Measurements from ENCODE around the gene STPG2.

Gene STPG2

DNA sequence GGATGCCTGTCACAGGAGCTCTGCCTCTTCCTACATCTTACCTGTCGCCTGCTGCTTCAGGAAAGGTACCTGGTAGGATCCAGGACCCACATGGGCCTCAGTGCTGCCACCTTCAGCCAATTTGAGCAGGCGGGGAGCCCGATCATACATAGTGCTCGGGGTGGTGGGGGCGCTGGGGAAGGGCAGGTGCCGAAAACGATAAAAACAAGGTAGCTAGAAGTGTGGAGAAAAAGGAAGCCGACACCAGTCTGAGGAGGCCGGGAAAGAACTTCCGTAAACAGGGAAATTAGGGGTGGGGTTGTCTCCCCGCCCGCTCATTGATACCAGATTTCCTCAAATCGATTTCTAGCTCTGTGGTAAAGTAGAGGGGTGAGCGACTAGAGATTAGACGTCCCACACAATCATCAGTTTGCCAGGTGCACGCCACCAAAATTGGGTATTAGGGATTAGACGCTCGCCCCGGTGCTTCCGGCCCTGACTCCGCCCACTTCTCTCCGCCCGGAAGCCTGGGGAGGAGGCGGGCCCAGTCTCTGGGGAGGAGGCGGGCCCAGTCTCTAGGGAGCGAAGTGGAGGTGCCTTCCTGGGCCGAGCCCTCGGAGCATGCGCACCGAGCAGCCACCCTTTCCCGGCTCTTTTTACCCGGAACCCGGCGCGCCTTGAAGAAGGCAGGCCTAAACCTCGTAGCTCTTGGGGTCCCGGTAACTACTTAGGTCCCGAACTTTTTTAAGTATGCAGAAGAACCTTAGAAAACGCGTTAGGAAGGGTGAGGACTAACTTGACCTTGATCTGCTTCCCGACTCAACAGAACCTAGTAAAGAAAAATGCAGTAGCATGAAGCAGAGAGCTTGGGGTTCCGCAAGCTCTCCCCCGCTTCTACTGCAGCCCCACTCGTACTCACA, at the start of gene STPG2:
Gene STPG2, minus strand, starts transcription at position 476 of the 899 bp plus-strand sequence.
- CTCF ChIA-PET, result interaction anchor here (0.6 to 2.3 kb wide), 5 partner anchors 13 to 1262 kb away, joined by 3 to 6 read pairs (median 3); partner anchors contain the start of gene METAP1
- Mint-ChIP-seq H3K4me1 (peaks cover 27% of the 10 kb centered on the region), H3K9me3 (peaks cover 7% of the 10 kb centered on the region)

DNA sequence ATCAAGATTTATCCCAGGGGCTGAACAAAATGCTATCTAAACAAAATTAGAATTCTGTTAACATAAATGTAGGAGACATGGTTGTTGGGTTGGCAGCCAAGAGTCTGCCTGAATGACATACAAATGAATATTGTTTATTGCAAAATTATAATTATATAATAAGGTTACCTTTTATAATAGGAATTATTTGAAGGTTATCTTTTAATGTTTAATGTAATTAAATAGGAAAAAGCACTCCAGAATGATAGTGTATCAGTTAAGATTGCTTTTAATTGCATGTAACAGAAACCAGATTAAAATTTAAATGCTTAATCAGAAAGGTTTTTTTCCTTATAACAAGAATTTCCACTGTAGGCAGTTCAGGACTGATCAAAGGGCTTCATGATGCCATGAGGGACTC, 42.0 kb upstream of the STPG2 start:
- Mint-ChIP-seq H3K36me3 (no peaks in the 10 kb centered on the region), H3K4me3 (no peak overlapping the region), H3K4me1 (no peaks in the 10 kb centered on the region), H3K9me3 (no peaks in the 10 kb centered on the region), H3K27ac (no peak overlapping the region), H3K27me3 (no peaks in the 10 kb centered on the region)
- CTCF ChIA-PET, result no interaction called here
- DNase-seq, result no peak

More for the DNA sequence above, at the start of gene STPG2:
- peak; percentile 94 for DNase-seq
- Mint-ChIP-seq H3K4me3 (peak within 1 kb of the TSS; percentile 86), H3K36me3 (peaks cover 5% of the 10 kb centered on the region), H3K27ac (peak within 1 kb of the TSS; percentile 97), H3K27me3 (peaks cover 3% of the 10 kb centered on the region)

DNA sequence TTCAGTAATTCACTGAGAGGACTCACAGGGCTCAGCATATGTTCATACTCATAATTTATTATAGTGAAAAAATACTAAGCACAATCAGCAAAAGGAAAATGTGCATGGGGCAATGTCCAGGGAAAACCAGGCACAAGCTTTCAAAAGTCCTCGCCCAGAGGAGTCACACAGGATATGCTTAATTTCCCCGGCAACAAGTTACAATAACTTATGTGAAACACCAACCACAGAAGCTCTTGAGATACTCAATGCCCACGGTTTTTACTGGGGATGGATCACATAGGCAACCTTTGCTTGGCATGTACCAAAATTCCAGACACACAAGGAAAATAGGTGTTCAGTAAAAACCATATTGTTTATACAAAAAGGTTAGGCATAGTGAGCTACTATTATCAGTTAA, 38.5 kb upstream of the STPG2 start:
- Mint-ChIP-seq H3K27ac (no peak overlapping the region), H3K4me1 (no peaks in the 10 kb centered on the region), H3K4me3 (no peak overlapping the region), H3K9me3 (no peaks in the 10 kb centered on the region), H3K27me3 (peaks cover 6% of the 10 kb centered on the region), H3K36me3 (no peaks in the 10 kb centered on the region)
- DNase-seq, result no peak
- CTCF ChIA-PET, result no interaction called here

DNA sequence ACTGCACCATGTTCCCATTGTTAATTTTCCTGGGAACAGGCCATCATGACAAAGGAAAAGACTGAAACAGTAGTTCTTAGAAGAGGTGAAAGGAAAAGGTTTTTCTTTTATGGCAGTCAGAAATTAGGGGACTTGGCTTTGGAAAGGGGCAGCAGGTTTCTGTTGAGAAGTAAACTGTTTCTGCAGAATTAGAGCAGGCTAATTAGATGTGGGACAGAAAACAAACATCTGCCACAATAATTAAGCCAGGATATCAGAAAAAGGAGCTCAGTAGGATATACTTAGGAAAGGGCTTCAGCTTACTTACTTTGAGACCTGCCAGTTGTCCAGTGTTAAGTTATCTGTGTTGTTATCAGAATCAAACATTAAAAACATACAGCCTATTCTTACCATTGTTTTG, 36.7 kb upstream of the STPG2 start:
- Mint-ChIP-seq H3K36me3 (no peaks in the 10 kb centered on the region), H3K27me3 (peaks cover 8% of the 10 kb centered on the region), H3K4me3 (no peak overlapping the region), H3K27ac (no peak overlapping the region), H3K9me3 (no peaks in the 10 kb centered on the region), H3K4me1 (no peaks in the 10 kb centered on the region)
- no peak for DNase-seq
- CTCF ChIA-PET, result interaction anchor here (0.6 to 0.7 kb wide), 2 partner anchors 9 to 414 kb away, joined by 3 read pairs; no protein-coding TSS in a partner anchor

GRCh38 chr4:98176531-98176930, 33.3 kb upstream of the STPG2 start:
- Mint-ChIP-seq H3K4me1 (no peaks in the 10 kb centered on the region), H3K27me3 (peaks cover 8% of the 10 kb centered on the region), H3K9me3 (no peaks in the 10 kb centered on the region), H3K27ac (no peak overlapping the region), H3K4me3 (no peak overlapping the region), H3K36me3 (no peaks in the 10 kb centered on the region)
- DNase-seq, result no peak
- CTCF ChIA-PET, result no interaction called here

GRCh38 chr4:98170035-98170434, 26.8 kb upstream of the STPG2 start:
- no peak for DNase-seq
- Mint-ChIP-seq H3K9me3 (no peaks in the 10 kb centered on the region), H3K4me3 (no peak overlapping the region), H3K27ac (no peak overlapping the region), H3K27me3 (no peaks in the 10 kb centered on the region), H3K36me3 (no peaks in the 10 kb centered on the region), H3K4me1 (no peaks in the 10 kb centered on the region)
- CTCF ChIA-PET, result no interaction called here

DNA sequence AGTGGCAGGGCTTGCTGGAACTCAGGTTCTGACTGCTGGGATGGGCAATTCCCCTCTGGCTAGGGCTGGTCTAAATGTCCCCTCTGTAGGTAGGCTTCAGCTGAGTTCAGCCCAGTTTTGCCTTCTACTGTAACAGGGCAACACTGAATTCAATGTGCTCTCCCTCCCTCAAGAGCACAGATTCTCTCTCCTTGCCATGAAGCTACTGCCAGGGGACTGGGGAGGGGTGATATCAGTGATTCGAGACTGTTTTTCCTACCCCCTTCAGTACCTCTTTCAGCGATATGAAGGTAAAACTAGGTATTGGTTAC, 23.4 kb upstream of the STPG2 start:
- H3K27ac Mint-ChIP-seq, result no peak overlapping the region
- no peaks in the 10 kb centered on the region for H3K27me3 Mint-ChIP-seq
- no peaks in the 10 kb centered on the region for H3K4me1 Mint-ChIP-seq
- H3K36me3 Mint-ChIP-seq, result no peaks in the 10 kb centered on the region
- CTCF ChIA-PET, result no interaction called here
- DNase-seq, result no peak
- no peak overlapping the region for H3K4me3 Mint-ChIP-seq
- no peaks in the 10 kb centered on the region for H3K9me3 Mint-ChIP-seq

GRCh38 chr4:98166025-98166730, 22.9 kb upstream of the STPG2 start:
- H3K27me3 Mint-ChIP-seq, result no peaks in the 10 kb centered on the region
- H3K4me3 Mint-ChIP-seq, result no peak overlapping the region
- no peak overlapping the region for H3K27ac Mint-ChIP-seq
- CTCF ChIA-PET, result no interaction called here
- H3K4me1 Mint-ChIP-seq, result no peaks in the 10 kb centered on the region
- no peaks in the 10 kb centered on the region for H3K36me3 Mint-ChIP-seq
- no peak for DNase-seq
- no peaks in the 10 kb centered on the region for H3K9me3 Mint-ChIP-seq

GRCh38 chr4:98162696-98163095, 19.4 kb upstream of the STPG2 start:
- Mint-ChIP-seq H3K4me1 (no peaks in the 10 kb centered on the region), H3K4me3 (no peak overlapping the region), H3K9me3 (no peaks in the 10 kb centered on the region), H3K36me3 (no peaks in the 10 kb centered on the region), H3K27me3 (no peaks in the 10 kb centered on the region), H3K27ac (no peak overlapping the region)
- CTCF ChIA-PET, result no interaction called here
- no peak for DNase-seq

- Mint-ChIP-seq H3K27me3 (no peaks in the 10 kb centered on the region), H3K4me1 (peaks cover 18% of the 10 kb centered on the region), H3K4me3 (no peak overlapping the region), H3K36me3 (no peaks in the 10 kb centered on the region), H3K27ac (no peak overlapping the region), H3K9me3 (no peaks in the 10 kb centered on the region)
- CTCF ChIA-PET, result interaction anchor here (1.2 to 1.3 kb wide), 2 partner anchors 844 to 905 kb away, joined by 3 to 6 read pairs; partner anchors contain the start of gene METAP1
- no peak for DNase-seq
Measured at GRCh38 chr4:98151145-98151924, 8.1 kb upstream of the STPG2 start.

DNA sequence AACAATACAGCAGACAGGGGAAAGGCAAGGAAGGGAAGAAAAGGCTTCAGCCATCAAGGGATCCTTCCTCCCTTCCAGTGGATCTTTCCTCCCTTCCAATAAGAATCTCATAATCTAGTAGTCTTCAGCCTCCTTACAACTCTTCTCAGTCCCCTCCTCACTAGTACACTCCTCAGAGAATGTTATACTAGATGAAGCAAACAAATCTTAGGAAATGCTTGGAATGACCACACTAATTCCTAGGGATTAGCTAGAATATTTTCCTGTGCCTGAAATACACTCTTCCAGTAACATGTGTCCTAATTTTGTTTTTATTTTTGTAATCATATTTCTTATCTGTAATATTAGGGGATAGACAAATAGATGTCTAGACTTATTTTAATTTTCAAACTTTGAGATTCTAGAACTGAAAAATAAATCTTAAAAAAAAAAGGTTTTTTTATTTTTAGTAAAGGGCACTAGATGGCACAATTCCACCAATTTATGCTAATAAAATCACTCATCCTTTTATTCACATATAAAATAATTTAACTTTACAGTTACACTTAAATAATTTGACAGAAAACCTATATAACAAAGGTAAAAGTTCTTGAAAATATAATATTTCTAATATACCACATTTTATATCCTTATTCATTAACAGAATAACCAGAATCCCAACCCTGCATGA, 7.0 kb upstream of the STPG2 start:
- Mint-ChIP-seq H3K27me3 (no peaks in the 10 kb centered on the region), H3K27ac (no peak overlapping the region), H3K36me3 (no peaks in the 10 kb centered on the region), H3K9me3 (no peaks in the 10 kb centered on the region), H3K4me1 (peaks cover 18% of the 10 kb centered on the region), H3K4me3 (no peak overlapping the region)
- DNase-seq, result no peak
- CTCF ChIA-PET, result interaction anchor here (1.1 to 2.2 kb wide), 5 partner anchors 318 to 1254 kb away, joined by 3 to 4 read pairs (median 4); partner anchors contain the start of gene METAP1

DNA sequence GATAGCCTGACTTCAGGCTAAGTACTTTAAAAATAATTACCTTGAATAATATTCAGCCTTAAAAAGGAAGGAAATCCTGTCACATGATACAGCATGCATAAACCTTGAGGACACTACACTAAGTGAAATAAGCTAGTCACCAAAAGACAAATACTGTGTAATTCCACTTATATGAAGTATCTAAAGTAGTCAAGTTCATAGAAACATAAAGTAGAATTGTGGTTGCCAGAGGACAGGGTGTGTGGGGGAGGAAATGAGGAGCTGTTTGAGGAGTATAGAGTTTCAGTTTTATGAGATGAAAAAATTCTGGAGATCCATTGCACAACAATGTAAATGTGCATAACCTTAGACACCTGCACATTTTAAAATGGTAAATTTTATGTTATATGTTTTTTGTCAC, 5.6 kb upstream of the STPG2 start:
- H3K27me3 Mint-ChIP-seq, result no peaks in the 10 kb centered on the region
- peaks cover 4% of the 10 kb centered on the region for H3K9me3 Mint-ChIP-seq
- DNase-seq, result no peak
- H3K4me1 Mint-ChIP-seq, result peaks cover 24% of the 10 kb centered on the region
- CTCF ChIA-PET, result interaction anchor here (1.0 to 2.2 kb wide), 5 partner anchors 322 to 1255 kb away, joined by 3 to 4 read pairs (median 4); partner anchors contain the start of gene METAP1
- no peaks in the 10 kb centered on the region for H3K36me3 Mint-ChIP-seq
- no peak overlapping the region for H3K4me3 Mint-ChIP-seq
- H3K27ac Mint-ChIP-seq, result no peak overlapping the region

DNA sequence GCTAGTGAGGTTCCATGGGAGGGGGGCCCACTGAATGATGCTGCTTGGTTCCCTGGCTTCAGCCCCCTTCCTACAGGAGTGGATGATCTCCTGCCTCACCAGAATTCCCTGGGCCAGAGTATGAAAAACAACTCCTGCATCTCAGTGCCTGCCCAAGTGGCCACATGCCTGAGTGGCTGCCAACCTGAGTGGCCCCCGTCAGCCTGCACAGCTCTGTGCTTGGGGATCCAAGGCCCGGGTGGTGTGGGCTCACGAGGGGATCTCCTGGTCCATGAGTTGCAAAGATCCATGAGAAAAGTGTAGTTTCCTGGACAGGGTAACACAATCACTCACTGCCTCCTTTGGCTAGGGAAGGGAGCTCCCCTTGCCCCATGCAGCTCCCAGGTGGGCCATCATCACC, 17.1 kb downstream of the STPG2 start:
- H3K27ac Mint-ChIP-seq, result no peak overlapping the region
- H3K27me3 Mint-ChIP-seq, result peaks cover 5% of the 10 kb centered on the region
- H3K4me3 Mint-ChIP-seq, result no peak overlapping the region
- CTCF ChIA-PET, result no interaction called here
- peaks cover 5% of the 10 kb centered on the region for H3K9me3 Mint-ChIP-seq
- H3K36me3 Mint-ChIP-seq, result no peaks in the 10 kb centered on the region
- no peak for DNase-seq
- no peaks in the 10 kb centered on the region for H3K4me1 Mint-ChIP-seq

- Mint-ChIP-seq H3K27me3 (peaks cover 5% of the 10 kb centered on the region), H3K27ac (no peak overlapping the region), H3K4me3 (no peak overlapping the region), H3K4me1 (no peaks in the 10 kb centered on the region), H3K36me3 (no peaks in the 10 kb centered on the region), H3K9me3 (peaks cover 5% of the 10 kb centered on the region)
- CTCF ChIA-PET, result no interaction called here
- DNase-seq, result no peak
Measured at GRCh38 chr4:98125585-98125984, 17.7 kb downstream of the STPG2 start.
